HepG2 (cell line): ENCODE measurements around the gene CALML6. TPM values are rescaled to one million over a fixed set of nuclear protein-coding genes. Genes with fewer than 3 reads are reported as not detected.
A peak's percentile ranks its signal among the peaks of the same experiment; 100 is the strongest.

Experiments used
- ATAC-seq: fragments of 200-7000 bp; cut with Tn5 transposase; 3 replicates; pipeline ENCODE4 v1.9.1; 2020; ENCODE audit warnings: mild to moderate bottlenecking, moderate library complexity
- BruUV-seq: library from RNA; stranded (reverse); fragments of 400-500 nt; replicated peaks from 2 replicates; lab custom pipeline; 2021; lab: Mats Ljungman, UMichigan
- CTCF ChIA-PET: fragments of 300-600 bp; formaldehyde crosslinking; extraction: SDS; loops from one replicate; lab custom pipeline; 2021; ENCODE audit warnings: low total read pairs, inconsistent platforms, low intra/inter-chr PET ratio; lab: Yijun Ruan, JAX
- POLR2A ChIA-PET: fragments of 350-600 bp; sonication (Branson Sonifier 250); formaldehyde crosslinking; loops from one replicate; lab custom pipeline; 2020; ENCODE audit warnings: antibody characterized with exemption, inconsistent platforms; lab: Yijun Ruan, JAX
- DNase-seq: peaks from one replicate; pipeline ENCODE4 v3.0.0-alpha.2; 2015; ENCODE audit warnings: low spot score
- FAIRE-seq: peaks from 3 replicates; lab custom pipeline; 2011; peaks lifted over from hg19 to GRCh38; lab: Jason Lieb, UNC
- H2AFZ ChIP-seq: one replicate; pipeline ENCODE4 v1.6.1; 2011; ENCODE audit warnings: low read length, inconsistent platforms
- H3K27ac ChIP-seq: fragments of 300-600 bp; 3 replicates; pipeline ENCODE4 v1.8.0; 2011; ENCODE audit warnings: mixed run types, mild to moderate bottlenecking, mixed read lengths, low read length, inconsistent platforms; ENCODE audit not compliant: insufficient read depth; ENCODE audit errors: extremely low read length
- H3K27me3 ChIP-seq, 2 experiments: fragments of 200-600 bp in 1 of 2; 2 replicates in 1 of 2; 3 replicates in 1 of 2; pipeline versions ENCODE4 v1.6.0 to v1.8.0; 2011; ENCODE audit warnings: low read length in 2 of 2, mild to moderate bottlenecking in 2 of 2, moderate library complexity in 2 of 2, inconsistent platforms in 1 of 2; ENCODE audit not compliant: insufficient read depth in 2 of 2, control insufficient read depth in 1 of 2
- H3K36me3 ChIP-seq, 2 experiments: fragments of 200-600 bp in 1 of 2; replicated peaks in 1 of 2; 2 replicates in 1 of 2; 3 replicates in 1 of 2; pipeline versions ENCODE4 v1.5.1 to v1.8.0; 2011; ENCODE audit warnings: low read length in 2 of 2, inconsistent platforms in 1 of 2; ENCODE audit not compliant: insufficient read depth in 2 of 2, control insufficient read depth in 1 of 2
- H3K4me1 ChIP-seq: 2 replicates; pipeline ENCODE4 v1.5.1; 2012; ENCODE audit warnings: low read length, inconsistent platforms; ENCODE audit not compliant: insufficient read depth
- H3K4me2 ChIP-seq: 2 replicates; pipeline ENCODE4 v1.6.0; 2011; ENCODE audit warnings: low read depth, low read length, inconsistent platforms
- H3K4me3 ChIP-seq, 3 experiments: fragments of 200-600 bp in 1 of 3; sonication (generic), shearing (Covaris generic) in 1 of 3; replicated peaks in 1 of 3; 2 replicates each; pipeline ENCODE4 v1.5.1; 2011 to 2016; ENCODE audit warnings: low read length in 3 of 3, inconsistent platforms in 2 of 3, low read depth in 2 of 3, mild to moderate bottlenecking in 2 of 3, control low read depth in 1 of 3, mixed read lengths in 1 of 3; ENCODE audit not compliant: insufficient read depth in 1 of 3
- H3K79me2 ChIP-seq: one replicate; pipeline ENCODE4 v1.6.1; 2011; ENCODE audit warnings: low read length, inconsistent platforms; ENCODE audit not compliant: insufficient read depth
- H3K9ac ChIP-seq: 2 replicates; pipeline ENCODE4 v1.6.0; 2011; ENCODE audit warnings: mild to moderate bottlenecking, low read depth, low read length, inconsistent platforms; ENCODE audit not compliant: insufficient read depth
- H3K9me3 ChIP-seq: 2 replicates; pipeline ENCODE4 v1.5.1; 2012; ENCODE audit warnings: mild to moderate bottlenecking, low read length
- H4K20me1 ChIP-seq: 2 replicates; pipeline ENCODE4 v1.6.0; 2011; ENCODE audit warnings: inconsistent platforms, mild to moderate bottlenecking, low read length, moderate library complexity; ENCODE audit not compliant: insufficient read depth
- AKAP8 ChIP-seq: sonication (generic); formaldehyde crosslinking; IDR thresholded peaks from 2 replicates; pipeline ENCODE4 v1.5.1; 2020; ENCODE audit warnings: mild to moderate bottlenecking, missing genetic modification reagents
- ARNTL ChIP-seq: sonication (generic); formaldehyde crosslinking; IDR thresholded peaks from 2 replicates; pipeline ENCODE4 v1.4.0; 2020; ENCODE audit warnings: mild to moderate bottlenecking, missing genetic modification reagents
- ATF1 ChIP-seq: IDR thresholded peaks from 2 replicates; pipeline ENCODE4 v1.6.1; 2016; ENCODE audit warnings: mild to moderate bottlenecking, control low read depth
- FOXJ3 ChIP-seq: sonication (generic); formaldehyde crosslinking; IDR thresholded peaks from 2 replicates; pipeline ENCODE4 v1.4.0; 2020; ENCODE audit warnings: missing genetic modification reagents, mild to moderate bottlenecking, borderline replicate concordance
- HOXA7 ChIP-seq: sonication (generic); formaldehyde crosslinking; IDR thresholded peaks from 2 replicates; pipeline ENCODE4 v1.8.1; 2022; ENCODE audit warnings: mild to moderate bottlenecking, missing genetic modification reagents, moderate library complexity
- JUND ChIP-seq: sonication (generic); formaldehyde crosslinking; IDR thresholded peaks from 2 replicates; pipeline ENCODE4 v1.8.0; 2022; ENCODE audit warnings: mild to moderate bottlenecking, missing genetic modification reagents
- KDM4B ChIP-seq: sonication (generic); formaldehyde crosslinking; IDR thresholded peaks from 2 replicates; pipeline ENCODE4 v1.4.0; 2020; ENCODE audit warnings: missing genetic modification reagents
- POLR2A ChIP-seq, 2 experiments: IDR thresholded peaks; 2 replicates each; pipeline ENCODE4 v1.6.1; 2011; ENCODE audit warnings: low read depth in 2 of 2, low read length in 2 of 2, mild to moderate bottlenecking in 1 of 2, moderate library complexity in 1 of 2; ENCODE audit not compliant: insufficient read depth in 1 of 2
- PPARG ChIP-seq: conservative IDR thresholded peaks from 2 replicates; pipeline ENCODE4 v1.6.1; 2016; ENCODE audit warnings: missing biosample characterization, missing genetic modification reagents
- RBM22 ChIP-seq: fragments of 200-400 bp; formaldehyde crosslinking; optimal IDR thresholded peaks from 2 replicates; pipeline ENCODE3; 2017; ENCODE audit warnings: mild to moderate bottlenecking, low read length, moderate library complexity
- RFX5 ChIP-seq: IDR thresholded peaks from 2 replicates; pipeline ENCODE4 v1.6.1; 2011; ENCODE audit warnings: low read depth, low read length, improper control_type of control experiment
- RXRA ChIP-seq: sonication (generic); formaldehyde crosslinking; IDR thresholded peaks from 2 replicates; pipeline ENCODE4 v1.5.1; 2020; ENCODE audit warnings: missing genetic modification reagents
- SNAI1 ChIP-seq: sonication (generic); formaldehyde crosslinking; IDR thresholded peaks from 2 replicates; pipeline ENCODE4 v1.5.0; 2020; ENCODE audit warnings: mild to moderate bottlenecking, missing genetic modification reagents, borderline replicate concordance
- TRIM24 ChIP-seq: sonication (generic); formaldehyde crosslinking; IDR thresholded peaks from 2 replicates; pipeline ENCODE4 v1.8.0; 2022; ENCODE audit warnings: mild to moderate bottlenecking, missing genetic modification reagents
- ZFX ChIP-seq: sonication (generic); formaldehyde crosslinking; IDR thresholded peaks from 2 replicates; pipeline ENCODE4 v1.4.0; 2020; ENCODE audit warnings: mild to moderate bottlenecking, low read depth, missing genetic modification reagents, moderate library complexity
- ZNF232 ChIP-seq: sonication (generic); formaldehyde crosslinking; IDR thresholded peaks from 2 replicates; pipeline ENCODE4 v1.4.0; 2020; ENCODE audit warnings: missing genetic modification reagents, borderline replicate concordance
- ZNF253 ChIP-seq: sonication (generic); formaldehyde crosslinking; IDR thresholded peaks from 2 replicates; pipeline ENCODE4 v1.8.0; 2022; ENCODE audit warnings: mild to moderate bottlenecking, missing genetic modification reagents, borderline replicate concordance
- ZNF678 ChIP-seq: sonication (generic); formaldehyde crosslinking; IDR thresholded peaks from 2 replicates; pipeline ENCODE4 v1.4.0; 2020; ENCODE audit warnings: mild to moderate bottlenecking, missing genetic modification reagents
- ZNF850 ChIP-seq: sonication (generic); formaldehyde crosslinking; conservative IDR thresholded peaks from 2 replicates; pipeline ENCODE4 v1.9.0; 2021; ENCODE audit warnings: mild to moderate bottlenecking, missing genetic modification reagents
- WGBS: methylation state at CpG from one replicate; pipeline ENCODE4 v1.1.6; 2017; ENCODE audit warnings: low lambda C conversion rate; 5-methylcytosine and 5-hydroxymethylcytosine counted together
- in situ Hi-C: cut with HindIII; loops from 2 replicates; pipeline ENCODE4 v1.10.0; 2017; ENCODE audit warnings: low pct_unique_long_range_greater_than_20kb; ENCODE audit not compliant: extremely low pct_ligation_motif_present
- intact Hi-C: fragments of 100-400 bp; cut with micrococcal nuclease; formaldehyde crosslinking; loops from one replicate; pipeline ENCODE4 v1.10.0; 2022; ENCODE audit not compliant: unreplicated experiment
- polyA plus RNA-seq, 8 experiments: library from polyadenylated mRNA; depleted of rRNA in 3 of 8; stranded (reverse) in 7 of 8; unstranded in 1 of 8; fragments of >200 nt; fragmentation: Illumina TruSeq in 4 of 8; extraction: Trizol in 4 of 8; gene quantifications; 2 replicates each; pipeline versions ENCODE4 v1.2.1 to v1.2.3, GENCODE V29; 2011 to 2016; ENCODE audit warnings: low read depth in 4 of 8, missing spikeins in 1 of 8, mixed read lengths in 1 of 8; ENCODE audit not compliant: insufficient read depth in 1 of 8
- total RNA-seq, 5 experiments: library from RNA; depleted of rRNA; stranded (reverse); fragments of >200 nt; fragmentation: Illumina TruSeq; extraction: Trizol; gene quantifications; 2 replicates each; pipeline ENCODE4 v1.2.3, GENCODE V29; 2016; ENCODE audit warnings: low read depth in 1 of 5
- TF ChIP-seq, protein P1 (sequence below): sonication (generic); formaldehyde crosslinking; IDR thresholded peaks from 2 replicates; pipeline ENCODE4 v1.5.0; 2020; ENCODE audit warnings: missing genetic modification reagents
- TF ChIP-seq, protein P2 (sequence below): sonication (generic); formaldehyde crosslinking; conservative IDR thresholded peaks from 2 replicates; pipeline ENCODE4 v1.4.0; 2020; ENCODE audit warnings: missing genetic modification reagents
- TF ChIP-seq, protein P3 (sequence below): sonication (generic); formaldehyde crosslinking; IDR thresholded peaks from 2 replicates; pipeline ENCODE4 v1.8.0; 2022; ENCODE audit warnings: missing genetic modification reagents, mild to moderate bottlenecking, borderline replicate concordance

The CALML6 gene
- total and polyA plus RNA-seq, 2 of the 13 experiments (the other 11 are each of a cell fraction or from before 2014, with no cell fraction given) = 0.11 to 0.12 TPM

DNA sequence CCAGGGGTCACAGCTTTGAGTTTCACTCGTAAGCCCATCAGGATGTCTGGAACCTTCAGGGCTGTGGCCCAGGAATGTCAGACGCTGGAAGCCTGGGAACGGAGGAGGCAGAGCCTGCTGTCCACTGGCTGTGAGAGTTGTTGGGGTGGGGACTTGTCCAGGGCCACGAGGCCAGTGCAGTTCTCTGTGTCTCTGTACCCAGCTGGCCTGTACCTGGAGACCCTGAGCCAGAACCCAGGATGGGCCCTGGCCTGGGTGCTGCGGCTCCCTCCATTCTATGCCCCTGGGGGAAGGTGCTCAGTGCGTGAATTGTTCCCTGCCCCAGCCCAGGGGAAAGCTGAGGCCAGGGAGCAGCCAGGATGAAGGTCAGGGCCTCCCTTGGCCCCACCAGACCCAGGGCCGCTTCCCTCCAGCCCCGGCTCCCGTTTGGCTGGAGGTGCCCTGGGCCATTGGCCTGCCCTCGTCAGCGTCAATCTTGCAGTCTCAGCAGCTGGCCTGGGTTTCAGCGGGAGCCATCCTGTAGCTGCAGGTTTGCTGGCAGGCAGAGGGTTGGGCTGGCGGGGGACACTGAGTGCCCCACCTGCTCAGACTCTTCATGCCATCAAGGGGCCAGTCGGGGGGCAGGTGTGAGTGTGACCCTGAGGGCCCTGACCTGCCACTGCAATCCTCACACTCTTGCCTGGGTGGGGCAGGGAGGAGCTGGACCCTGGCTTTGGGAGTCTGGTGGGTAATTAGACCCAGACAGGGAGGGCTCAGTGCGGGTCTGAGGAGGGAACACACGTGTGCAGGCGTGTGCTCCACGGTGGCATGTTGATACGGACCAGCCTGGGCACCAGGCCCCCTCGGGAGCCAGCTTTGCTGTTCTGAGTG, 724 bp upstream of the CALML6 start:
- Histone ChIP-seq H3K27ac (no peak overlapping the region), H3K36me3 (no peaks in the 10 kb centered on the region), H3K4me2 (peak overlapping the region; percentile 76), H3K4me1 (peaks cover 48% of the 10 kb centered on the region), H3K79me2 (no peaks in the 10 kb centered on the region), H3K4me3 (peak overlapping the region in 1 of 3 experiments; percentile 60; a peak in 1 of 6 replicates), H3K9me3 (no peaks in the 10 kb centered on the region), H3K9ac (peak overlapping the region; percentile 40; the same call in 1 of the 2 replicates), H4K20me1 (no peaks in the 10 kb centered on the region), H3K27me3 (peaks cover 5 to 34% of the 10 kb centered on the region in 2 experiments), H2AFZ (no peak overlapping the region)
- ATAC-seq (peak; percentile 20), FAIRE-seq (no peak), DNase-seq (no peak)
- in situ Hi-C loops (no loop called here), intact Hi-C loops (no loop called here)
- CTCF ChIA-PET = no interaction called here
- WGBS = 0% methylated on average over 2 of the region's 20 CpGs
- POLR2A ChIA-PET = interaction anchor here (1.5 kb wide), 1 partner anchor 17 kb away, joined by 4 read pairs; no protein-coding TSS in a partner anchor
- BruUV-seq = no TSS peak
- TF ChIP-seq RFX5 (no peak), ZNF232 (CRISPR knock-in tag) (no peak), ZNF850 (CRISPR knock-in tag) (no peak), ARNTL (CRISPR knock-in tag) (no peak), ZNF678 (CRISPR knock-in tag) (no peak), JUND (CRISPR knock-in tag) (no peak), POLR2A (IDR thresholded peaks at IDR 0.05; ENCODE audit: insufficient read depth in 1 of 2, low read depth in 2 of 2, low read length in 2 of 2) (no peak), HOXA7 (CRISPR knock-in tag) (no peak), AKAP8 (CRISPR knock-in tag) (no peak), ZNF253 (no peak), RXRA (CRISPR knock-in tag) (peak; percentile 49; the same call in 1 of the 2 replicates), RBM22 (no peak), KDM4B (CRISPR knock-in tag) (no peak), SNAI1 (CRISPR knock-in tag) (no peak), PPARG (CRISPR knock-in tag) (no peak), ATF1 (CRISPR knock-in tag) (no peak), FOXJ3 (no peak), ZFX (CRISPR knock-in tag) (0 out of 2 replicates have a peak, but pooled peaks have one; percentile 26), TRIM24 (CRISPR knock-in tag) (no peak)
- TF ChIP-seq, protein P1, sequence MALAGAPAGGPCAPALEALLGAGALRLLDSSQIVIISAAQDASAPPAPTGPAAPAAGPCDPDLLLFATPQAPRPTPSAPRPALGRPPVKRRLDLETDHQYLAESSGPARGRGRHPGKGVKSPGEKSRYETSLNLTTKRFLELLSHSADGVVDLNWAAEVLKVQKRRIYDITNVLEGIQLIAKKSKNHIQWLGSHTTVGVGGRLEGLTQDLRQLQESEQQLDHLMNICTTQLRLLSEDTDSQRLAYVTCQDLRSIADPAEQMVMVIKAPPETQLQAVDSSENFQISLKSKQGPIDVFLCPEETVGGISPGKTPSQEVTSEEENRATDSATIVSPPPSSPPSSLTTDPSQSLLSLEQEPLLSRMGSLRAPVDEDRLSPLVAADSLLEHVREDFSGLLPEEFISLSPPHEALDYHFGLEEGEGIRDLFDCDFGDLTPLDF = no peak
- TF ChIP-seq, protein P2, sequence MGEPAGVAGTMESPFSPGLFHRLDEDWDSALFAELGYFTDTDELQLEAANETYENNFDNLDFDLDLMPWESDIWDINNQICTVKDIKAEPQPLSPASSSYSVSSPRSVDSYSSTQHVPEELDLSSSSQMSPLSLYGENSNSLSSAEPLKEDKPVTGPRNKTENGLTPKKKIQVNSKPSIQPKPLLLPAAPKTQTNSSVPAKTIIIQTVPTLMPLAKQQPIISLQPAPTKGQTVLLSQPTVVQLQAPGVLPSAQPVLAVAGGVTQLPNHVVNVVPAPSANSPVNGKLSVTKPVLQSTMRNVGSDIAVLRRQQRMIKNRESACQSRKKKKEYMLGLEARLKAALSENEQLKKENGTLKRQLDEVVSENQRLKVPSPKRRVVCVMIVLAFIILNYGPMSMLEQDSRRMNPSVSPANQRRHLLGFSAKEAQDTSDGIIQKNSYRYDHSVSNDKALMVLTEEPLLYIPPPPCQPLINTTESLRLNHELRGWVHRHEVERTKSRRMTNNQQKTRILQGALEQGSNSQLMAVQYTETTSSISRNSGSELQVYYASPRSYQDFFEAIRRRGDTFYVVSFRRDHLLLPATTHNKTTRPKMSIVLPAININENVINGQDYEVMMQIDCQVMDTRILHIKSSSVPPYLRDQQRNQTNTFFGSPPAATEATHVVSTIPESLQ (CRISPR knock-in tag) = no peak
- TF ChIP-seq, protein P3, sequence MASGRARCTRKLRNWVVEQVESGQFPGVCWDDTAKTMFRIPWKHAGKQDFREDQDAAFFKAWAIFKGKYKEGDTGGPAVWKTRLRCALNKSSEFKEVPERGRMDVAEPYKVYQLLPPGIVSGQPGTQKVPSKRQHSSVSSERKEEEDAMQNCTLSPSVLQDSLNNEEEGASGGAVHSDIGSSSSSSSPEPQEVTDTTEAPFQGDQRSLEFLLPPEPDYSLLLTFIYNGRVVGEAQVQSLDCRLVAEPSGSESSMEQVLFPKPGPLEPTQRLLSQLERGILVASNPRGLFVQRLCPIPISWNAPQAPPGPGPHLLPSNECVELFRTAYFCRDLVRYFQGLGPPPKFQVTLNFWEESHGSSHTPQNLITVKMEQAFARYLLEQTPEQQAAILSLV = no peak
